GM23248 (cell line): Measurements from ENCODE around the gene MGMT. TPM values are rescaled to one million over a fixed set of nuclear protein-coding genes. Genes with fewer than 3 reads are reported as not detected.

Experiments used
- DNase-seq: peaks from one replicate; pipeline ENCODE4 v3.0.0-alpha.2; 2015
- H2AFZ ChIP-seq: fragments of 200-600 bp; sonication (generic); 2 replicates; pipeline ENCODE4 v1.6.1; 2016; ENCODE audit warnings: antibody characterized with exemption
- H3F3A ChIP-seq: fragments of 200-600 bp; sonication (generic); 2 replicates; pipeline ENCODE4 v1.6.1; 2016; ENCODE audit warnings: mild to moderate bottlenecking, antibody characterized with exemption, mixed run types; ENCODE audit not compliant: insufficient read depth
- H3K27ac ChIP-seq: fragments of 200-600 bp; sonication (generic); 2 replicates; pipeline ENCODE4 v1.5.1; 2016; ENCODE audit warnings: mild to moderate bottlenecking
- H3K27me3 ChIP-seq: fragments of 200-600 bp; sonication (generic); replicated peaks from 2 replicates; pipeline ENCODE4 v1.6.1; 2016; ENCODE audit warnings: mild to moderate bottlenecking; ENCODE audit not compliant: insufficient read depth
- H3K36me3 ChIP-seq: fragments of 200-600 bp; sonication (generic); 2 replicates; pipeline ENCODE4 v1.6.1; 2016; ENCODE audit warnings: low read depth, mild to moderate bottlenecking
- H3K4me1 ChIP-seq: fragments of 200-600 bp; sonication (generic); 2 replicates; pipeline ENCODE4 v1.6.1; 2016; ENCODE audit warnings: mild to moderate bottlenecking; ENCODE audit not compliant: insufficient read depth
- H3K4me2 ChIP-seq: fragments of 200-600 bp; sonication (generic); one replicate; pipeline ENCODE4 v1.6.1; 2016; ENCODE audit warnings: mild to moderate bottlenecking; ENCODE audit not compliant: unreplicated experiment
- H3K4me3 ChIP-seq: fragments of 200-600 bp; sonication (generic); 2 replicates; pipeline ENCODE4 v1.5.1; 2016; ENCODE audit warnings: mild to moderate bottlenecking
- H3K79me2 ChIP-seq: fragments of 200-600 bp; sonication (generic); 2 replicates; pipeline ENCODE4 v1.6.1; 2016; ENCODE audit warnings: mild to moderate bottlenecking; ENCODE audit not compliant: insufficient read depth
- H3K9ac ChIP-seq: fragments of 200-600 bp; sonication (generic); 2 replicates; pipeline ENCODE4 v1.6.1; 2016; ENCODE audit warnings: mild to moderate bottlenecking
- H3K9me2 ChIP-seq: fragments of 200-600 bp; sonication (generic); 2 replicates; pipeline ENCODE4 v1.6.1; 2016; ENCODE audit warnings: mixed run types, mild to moderate bottlenecking, moderate library complexity; ENCODE audit not compliant: insufficient read depth
- H3K9me3 ChIP-seq: fragments of 200-600 bp; sonication (generic); one replicate; pipeline ENCODE4 v1.6.1; 2017; ENCODE audit warnings: low read depth
- H4K20me1 ChIP-seq: fragments of 200-600 bp; sonication (generic); 2 replicates; pipeline ENCODE4 v1.6.0; 2016; ENCODE audit not compliant: insufficient read depth
- EZH2 ChIP-seq: fragments of 200-600 bp; sonication (generic); IDR thresholded peaks from 2 replicates; pipeline ENCODE4 v1.6.1; 2018; ENCODE audit warnings: antibody characterized with exemption, mild to moderate bottlenecking; ENCODE audit not compliant: insufficient read depth, poor library complexity, severe bottlenecking
- EZH2phosphoT487 ChIP-seq: fragments of 200-600 bp; sonication (generic); IDR thresholded peaks from 2 replicates; pipeline ENCODE4 v1.6.1; 2018; ENCODE audit warnings: antibody characterized with exemption, moderate library complexity, mild to moderate bottlenecking, low read depth; ENCODE audit not compliant: insufficient read depth
- WGBS, 2 experiments: methylation state at CpG; one replicate each; pipeline ENCODE4 v1.1.6; 2015 to 2017; ENCODE audit warnings: low lambda C conversion rate in 2 of 2, low coverage in 1 of 2; ENCODE audit errors: missing lambda C conversion rate in 2 of 2; 5-methylcytosine and 5-hydroxymethylcytosine counted together
- in situ Hi-C: fragments of 300-500 bp; cut with MboI; formaldehyde crosslinking; loops from 2 replicates; pipeline ENCODE4 v1.15.0; 2020
- polyA plus RNA-seq: library from polyadenylated mRNA; unstranded; fragments of >200 nt; fragmentation: Nextera tagmentation; extraction: Ambion mirVana; gene quantifications from 2 replicates; pipeline ENCODE4 v1.2.1, GENCODE V29; 2016
- total RNA-seq: library from RNA; depleted of rRNA; stranded (reverse); fragments of >200 nt; shearing (Covaris generic); gene quantifications from 2 replicates; pipeline ENCODE4 v1.2.3, GENCODE V29; 2014

The MGMT gene
- total and polyA plus RNA-seq, 2 experiments from 2014 or later = 28.5 to 35.1 TPM

GRCh38 chr10:129779126-129780111, 312.4 kb downstream of the MGMT start:
- H3K27ac ChIP-seq = no peak overlapping the region
- no peak overlapping the region for H3K9ac ChIP-seq
- no peaks in the 10 kb centered on the region for H3K4me1 ChIP-seq
- H3K9me3 ChIP-seq = no peaks in the 10 kb centered on the region
- peak; percentile 1 for DNase-seq
- H3F3A ChIP-seq = no peaks in the 10 kb centered on the region
- no peak overlapping the region for H3K4me2 ChIP-seq
- no peaks in the 10 kb centered on the region for H3K9me2 ChIP-seq
- H3K27me3 ChIP-seq = no peaks in the 10 kb centered on the region
- no peaks in the 10 kb centered on the region for H3K36me3 ChIP-seq
- no peaks in the 10 kb centered on the region for H3K79me2 ChIP-seq
- in situ Hi-C loops = no loop called here
- no peak overlapping the region for H2AFZ ChIP-seq
- H4K20me1 ChIP-seq = no peaks in the 10 kb centered on the region
- H3K4me3 ChIP-seq = no peak overlapping the region
- WGBS, 2 experiments = 73 to 78% methylated on average over 31 to 34 of the region's 35 CpGs
- TF ChIP-seq EZH2 (no peak), EZH2phosphoT487 (no peak)

DNA sequence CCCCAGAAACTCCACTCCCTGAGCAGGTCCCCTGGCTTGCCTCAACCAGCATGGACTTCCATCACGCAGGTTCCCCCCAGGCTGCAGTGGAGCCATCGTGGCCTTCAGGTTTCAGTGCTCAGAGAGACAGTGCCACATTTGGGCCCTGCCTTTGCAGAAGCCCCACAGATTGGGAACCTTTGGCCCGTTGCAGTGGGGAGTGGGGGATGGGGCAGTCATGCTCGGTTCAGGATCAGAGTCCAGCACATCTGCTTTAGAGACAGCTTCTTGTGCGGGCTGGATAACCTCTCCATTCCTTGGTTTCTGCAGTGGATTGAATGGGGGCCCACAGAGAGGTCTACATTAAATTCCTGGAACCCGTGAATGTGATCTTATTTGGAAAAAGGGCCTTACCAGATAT, 313.2 kb downstream of the MGMT start:
- 36 to 38% methylated on average over 6 of the region's 6 CpGs for WGBS, 2 experiments
- H4K20me1 ChIP-seq = no peaks in the 10 kb centered on the region
- H3F3A ChIP-seq = no peaks in the 10 kb centered on the region
- H3K36me3 ChIP-seq = no peaks in the 10 kb centered on the region
- H3K79me2 ChIP-seq = no peaks in the 10 kb centered on the region
- no peaks in the 10 kb centered on the region for H3K9me3 ChIP-seq
- no peak for TF ChIP-seq EZH2phosphoT487
- TF ChIP-seq EZH2 = no peak
- no peak overlapping the region for H3K27ac ChIP-seq
- no peaks in the 10 kb centered on the region for H3K9me2 ChIP-seq
- H2AFZ ChIP-seq = no peak overlapping the region
- no peak overlapping the region for H3K4me2 ChIP-seq
- in situ Hi-C loops = no loop called here
- no peak overlapping the region for H3K9ac ChIP-seq
- no peak for DNase-seq
- no peaks in the 10 kb centered on the region for H3K4me1 ChIP-seq
- H3K27me3 ChIP-seq = no peaks in the 10 kb centered on the region
- H3K4me3 ChIP-seq = no peak overlapping the region

DNA sequence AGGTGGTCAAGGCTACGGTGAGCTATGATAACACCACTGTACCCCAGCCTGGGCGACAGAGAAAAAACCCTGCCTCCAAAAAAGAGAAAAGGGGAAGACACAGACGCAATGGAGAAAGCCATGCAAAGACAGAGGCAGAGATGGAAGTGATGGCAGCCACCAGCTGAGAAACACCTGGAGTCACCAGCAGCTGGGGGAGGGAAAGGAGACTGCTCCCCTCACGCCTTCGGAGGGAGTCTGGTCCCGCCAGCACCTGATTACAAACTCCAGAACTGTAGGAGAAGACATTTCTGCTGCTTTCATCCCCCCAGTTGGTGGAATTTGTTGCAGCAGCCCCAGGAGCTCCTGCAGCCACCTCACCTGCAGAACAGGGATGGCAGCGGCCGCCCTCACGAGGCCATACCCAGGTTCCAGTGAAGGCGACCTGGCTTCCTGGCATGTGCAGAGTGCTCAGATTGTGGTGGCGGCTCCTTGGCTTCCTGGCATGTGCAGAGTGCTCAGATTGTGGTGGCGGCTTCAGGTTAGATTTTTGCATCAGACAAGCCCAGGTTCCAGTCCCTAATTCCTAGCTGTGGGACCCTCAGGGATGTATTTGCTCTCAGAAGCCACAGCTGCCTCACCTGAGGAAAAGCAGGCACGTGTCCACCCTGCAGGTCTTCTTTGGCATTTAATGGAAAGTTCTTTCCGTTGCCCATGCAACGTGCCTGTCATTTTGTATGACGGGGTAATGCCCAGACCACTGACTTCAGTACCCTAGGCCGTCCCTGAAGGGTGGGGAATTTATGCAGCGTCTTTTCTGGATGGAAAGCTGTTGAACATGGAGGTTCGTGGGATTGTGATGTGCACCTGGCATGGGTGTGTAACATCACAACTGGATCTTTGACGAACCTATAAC, 314.1 kb downstream of the MGMT start:
- Histone ChIP-seq H2AFZ (no peak overlapping the region), H3K4me3 (no peak overlapping the region), H3K4me2 (no peak overlapping the region), H3K27me3 (no peaks in the 10 kb centered on the region), H3K36me3 (no peaks in the 10 kb centered on the region), H3K27ac (no peak overlapping the region), H3K79me2 (no peaks in the 10 kb centered on the region), H3F3A (no peaks in the 10 kb centered on the region), H3K4me1 (no peaks in the 10 kb centered on the region), H3K9me2 (no peaks in the 10 kb centered on the region), H4K20me1 (no peaks in the 10 kb centered on the region), H3K9ac (no peak overlapping the region), H3K9me3 (no peaks in the 10 kb centered on the region)
- in situ Hi-C loops = no loop called here
- DNase-seq = no peak
- 73 to 75% methylated on average over 19 to 20 of the region's 20 CpGs for WGBS, 2 experiments
- TF ChIP-seq EZH2phosphoT487 (no peak), EZH2 (no peak)

- DNase-seq = no peak
- Histone ChIP-seq H3K9ac (no peak overlapping the region), H3K9me2 (no peaks in the 10 kb centered on the region), H3K79me2 (no peaks in the 10 kb centered on the region), H3K36me3 (no peaks in the 10 kb centered on the region), H3K27ac (no peak overlapping the region), H2AFZ (no peak overlapping the region), H3K27me3 (no peaks in the 10 kb centered on the region), H3K4me3 (no peak overlapping the region), H3K4me2 (no peak overlapping the region), H3K4me1 (no peaks in the 10 kb centered on the region), H4K20me1 (no peaks in the 10 kb centered on the region), H3K9me3 (no peaks in the 10 kb centered on the region), H3F3A (no peaks in the 10 kb centered on the region)
- TF ChIP-seq EZH2phosphoT487 = no peak
- TF ChIP-seq EZH2 = no peak
- in situ Hi-C loops = no loop called here
- 33 to 39% methylated on average over 6 of the region's 6 CpGs for WGBS, 2 experiments
Measured at GRCh38 chr10:129784291-129784690, 317.2 kb downstream of the MGMT start.
